Cardiac septum (tissue), 1 donor: ENCODE measurements around the gene NXN. TPM values are rescaled to one million over a fixed set of nuclear protein-coding genes. Genes with fewer than 3 reads are reported as not detected.
"Not testable (repeated sequence)": the region's sequence is repeated elsewhere in the genome, so short reads cannot be mapped to it uniquely, and the experiment has no call there.

Source experiments
- DNase-seq: peaks from one replicate; pipeline ENCODE4 v3.0.0-alpha.2; 2020; ENCODE audit warnings: low spot score
- intact Hi-C: fragments of 100-400 bp; cut with DNase I; formaldehyde crosslinking; loops from one replicate; pipeline ENCODE4 v1.14.0; 2022
- total RNA-seq: library from RNA; stranded (reverse); fragmentation: NEBNext Ultra II Directional; extraction: Animal tissue kit (Norgen Biotek cat#: 25700); gene quantifications from one replicate; pipeline ENCODE4 v1.2.1, GENCODE V29; 2021
- donor health status: DM: no; HTN: no; CAD: no.

Gene NXN
- total RNA-seq, 1 donor from 2014 or later, result 14.3 TPM

GRCh38 chr17:828761-829160 is 150.8 kb downstream of the NXN start:
- intact Hi-C loops, result no loop called here

GRCh38 chr17:826778-827177 is 152.8 kb downstream of the NXN start:
- DNase-seq, result no peak
- intact Hi-C loops, result no loop called here

More at GRCh38 chr17:828761-829160, 150.8 kb downstream of the NXN start:
- DNase-seq, result no peak

- no peak for DNase-seq
- intact Hi-C loops, result no loop called here
Measured at GRCh38 chr17:825216-825615, 154.4 kb downstream of the NXN start.

- no peak for DNase-seq
- intact Hi-C loops, result no loop called here
Measured at GRCh38 chr17:824378-824777, 155.2 kb downstream of the NXN start.

DNA sequence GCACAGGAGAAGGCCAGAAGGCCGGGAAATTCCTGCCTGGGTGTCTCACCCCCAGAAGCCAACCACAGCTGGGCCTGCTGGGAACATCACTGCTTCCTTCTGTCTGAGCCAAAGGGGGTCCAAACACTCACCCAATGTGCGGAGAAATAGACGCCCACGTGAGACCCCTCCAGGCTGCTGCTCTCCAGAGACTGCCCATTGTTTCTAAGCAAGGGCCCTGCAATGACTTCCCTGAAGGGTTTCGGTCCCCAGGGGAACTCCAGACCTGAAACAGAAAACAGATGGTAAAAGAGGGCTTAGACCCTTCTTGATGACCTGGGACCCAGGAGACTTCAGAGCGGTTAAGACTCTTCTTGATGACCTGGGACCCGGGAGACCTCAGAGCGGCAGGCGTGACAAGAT is 156.1 kb downstream of the NXN start:
- intact Hi-C loops, result no loop called here
- no peak for DNase-seq

DNA sequence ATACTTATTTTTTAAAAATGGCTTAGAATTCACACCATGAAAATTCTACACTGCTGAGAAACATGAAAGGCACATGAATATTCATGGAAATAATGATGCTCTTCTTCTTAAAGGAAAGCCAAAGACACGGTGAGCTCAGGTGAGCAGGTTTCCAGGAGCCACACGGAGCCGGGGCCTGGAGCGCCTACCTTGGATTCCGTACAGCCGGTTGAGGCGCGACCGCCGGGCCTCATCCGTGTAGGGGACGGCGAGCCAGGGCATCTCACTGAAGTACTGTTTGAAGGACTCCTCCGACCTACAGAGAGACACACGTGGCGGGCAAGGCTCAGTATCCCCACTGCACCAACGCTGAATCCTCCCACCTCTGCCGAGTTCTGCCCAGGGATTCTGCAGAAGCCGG is 160.3 kb downstream of the NXN start:
- no peak for DNase-seq
- intact Hi-C loops, result no loop called here

DNA sequence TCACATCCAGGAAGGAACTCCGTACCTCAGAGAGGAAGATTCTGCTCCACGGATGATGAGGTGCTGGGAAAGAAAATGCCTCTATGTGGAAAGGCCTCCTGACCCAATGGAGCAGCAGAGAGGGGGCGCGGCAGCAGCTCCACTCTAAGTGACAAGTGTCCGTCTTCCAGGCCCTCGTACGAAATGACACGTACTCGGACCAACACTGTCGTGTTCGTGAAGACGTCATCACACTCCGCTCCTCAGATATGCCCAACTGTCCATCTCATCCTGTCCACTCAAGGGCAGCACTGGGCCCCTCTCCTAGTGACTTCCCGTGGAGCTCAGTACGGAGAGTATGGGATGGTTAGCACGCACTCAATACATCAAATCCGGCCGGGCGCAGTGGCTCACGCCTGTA is 165.2 kb downstream of the NXN start:
- intact Hi-C loops, result no loop called here
- no peak for DNase-seq

DNA sequence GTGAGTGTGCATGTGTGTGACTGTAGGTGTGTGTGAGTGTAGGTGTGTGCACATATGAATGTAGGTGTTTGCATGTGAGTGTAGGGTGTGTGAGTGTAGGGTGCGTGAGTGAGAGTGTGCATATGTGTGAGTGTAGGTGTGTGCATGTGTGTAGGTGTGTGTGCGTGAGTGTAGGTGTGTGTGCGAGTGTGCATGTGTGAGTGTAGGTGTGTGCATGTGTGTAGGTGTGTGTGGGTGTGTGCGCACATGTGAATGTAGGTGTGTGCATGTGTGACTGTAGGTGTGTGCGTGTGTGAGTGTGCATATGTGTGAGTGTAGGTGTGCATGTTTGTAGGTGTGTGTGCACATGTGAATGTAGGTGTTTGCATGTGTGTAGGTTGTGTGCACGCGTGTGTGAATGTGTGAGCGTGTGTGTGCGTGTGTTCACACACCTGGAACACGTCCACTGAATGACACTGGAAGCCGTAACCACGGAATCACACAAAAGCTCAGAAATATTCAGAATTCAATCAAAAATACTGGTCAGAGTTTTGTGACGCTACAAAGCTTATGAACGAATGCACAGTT is 166.9 kb downstream of the NXN start:
- intact Hi-C loops, result no loop called here
- no peak for DNase-seq

GRCh38 chr17:811051-811784 is 168.4 kb downstream of the NXN start:
- no peak for DNase-seq
- intact Hi-C loops, result no loop called here

- intact Hi-C loops, result no loop called here
- DNase-seq, result no peak
Measured at GRCh38 chr17:807523-808294, 171.9 kb downstream of the NXN start.

DNA sequence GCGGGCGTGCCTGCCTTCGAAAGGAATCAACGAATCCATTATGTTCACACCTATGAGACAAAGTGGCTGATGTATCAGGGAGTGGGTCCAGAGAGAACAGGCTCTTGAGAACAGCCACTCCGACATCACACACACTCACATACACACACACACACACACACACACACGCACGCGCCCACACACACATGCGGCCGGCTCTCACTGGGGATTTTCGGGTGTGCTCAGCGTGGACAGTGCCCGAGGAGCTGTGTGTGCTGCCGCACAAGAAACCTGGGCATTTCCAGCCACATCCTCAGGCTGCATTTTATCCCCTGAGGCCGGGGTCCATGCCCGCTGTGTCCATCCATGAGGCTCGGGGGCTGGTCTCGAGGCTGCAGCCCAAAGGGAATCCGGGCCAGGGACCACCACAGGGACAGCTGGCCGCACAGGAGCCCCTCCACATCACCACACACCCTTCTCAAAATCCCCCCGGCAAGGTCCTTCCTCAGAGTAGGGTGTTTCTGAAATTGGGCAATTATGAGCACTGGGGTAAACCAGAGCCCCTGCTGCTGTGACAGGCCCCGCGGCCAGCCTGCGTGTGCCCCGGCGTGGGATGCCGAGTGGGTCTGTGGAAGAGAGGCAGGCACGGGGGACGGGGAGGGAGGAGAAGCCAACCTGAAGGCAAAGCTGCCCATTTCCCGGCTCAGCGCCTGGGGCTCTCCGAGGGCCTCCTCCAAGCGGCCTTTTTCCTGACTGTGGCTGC is 172.6 kb downstream of the NXN start:
- intact Hi-C loops, result no loop called here
- no peak for DNase-seq

DNA sequence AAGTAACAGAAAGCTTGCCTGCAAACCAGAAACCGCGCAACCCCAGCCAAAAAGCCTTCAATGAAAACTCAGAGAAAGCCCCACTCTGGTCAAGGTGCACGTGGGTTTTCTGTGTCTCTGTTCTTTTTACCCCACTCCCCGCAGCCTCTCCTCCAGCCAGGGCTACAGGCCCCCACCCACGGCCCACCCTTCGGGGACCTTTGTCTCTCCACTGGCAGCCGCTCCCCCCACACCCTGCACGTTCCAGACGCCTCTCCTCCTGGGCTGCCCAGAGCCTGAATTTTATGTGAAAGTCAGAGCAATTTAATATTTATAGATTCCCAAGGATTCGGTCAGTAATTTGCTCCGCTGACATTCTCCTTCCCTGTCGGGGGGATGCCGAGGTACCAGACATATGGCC is 173.2 kb downstream of the NXN start:
- intact Hi-C loops, result no loop called here
- no peak for DNase-seq

GRCh38 chr17:805886-806285 is 173.7 kb downstream of the NXN start:
- DNase-seq, intact Hi-C loops: not testable (repeated sequence)

- intact Hi-C loops, result no loop called here
- no peak for DNase-seq
Measured at GRCh38 chr17:804541-805435, 174.8 kb downstream of the NXN start.

DNA sequence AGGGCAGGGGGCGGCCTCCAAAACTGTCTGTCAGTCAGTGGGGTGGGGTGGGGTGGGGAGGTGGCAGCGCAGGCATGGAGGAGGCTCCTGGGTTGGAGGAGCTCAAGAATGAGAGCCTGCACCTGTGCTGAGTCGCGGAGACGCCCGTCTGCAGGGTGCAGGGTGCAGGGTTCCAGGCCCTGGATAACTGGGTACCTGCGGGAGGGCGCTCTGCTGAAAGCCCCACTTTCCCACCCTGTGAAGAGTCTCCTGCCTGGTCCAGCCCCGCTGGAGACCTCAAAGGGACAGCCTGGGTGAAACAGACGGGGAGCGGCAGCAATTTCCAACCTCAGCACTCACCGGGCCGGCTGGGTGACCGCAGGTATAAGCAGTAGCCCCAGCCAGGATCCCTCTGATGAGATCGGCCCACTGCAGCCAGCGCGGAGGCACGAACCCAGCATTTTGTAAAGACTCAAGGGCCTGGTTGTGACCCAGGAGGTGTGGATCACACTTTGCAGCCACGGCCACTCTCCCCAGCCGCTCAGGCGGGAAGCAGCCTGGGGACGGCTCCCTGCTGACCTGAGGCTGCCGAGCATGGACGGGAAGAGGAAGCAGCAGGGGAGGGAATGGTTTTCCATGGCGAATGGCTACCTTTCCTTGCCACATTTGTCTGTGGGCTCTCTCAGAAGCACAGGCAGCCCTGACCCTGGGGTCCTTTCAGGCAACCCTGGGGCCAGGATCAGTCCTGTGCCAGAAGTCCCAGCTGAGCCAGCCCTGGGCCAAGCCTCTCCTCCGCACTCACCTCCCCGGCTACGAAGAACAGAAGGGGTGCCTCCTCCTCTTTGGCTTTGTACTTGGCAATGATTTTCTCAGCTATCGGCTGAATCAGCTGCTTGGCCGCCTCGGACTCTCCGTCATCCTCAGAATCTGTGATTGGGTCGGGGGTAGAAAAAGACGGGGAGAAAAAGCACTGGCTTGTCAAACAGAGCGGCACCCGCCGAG is 176.4 kb downstream of the NXN start:
- intact Hi-C loops, result no loop called here
- no peak for DNase-seq

DNA sequence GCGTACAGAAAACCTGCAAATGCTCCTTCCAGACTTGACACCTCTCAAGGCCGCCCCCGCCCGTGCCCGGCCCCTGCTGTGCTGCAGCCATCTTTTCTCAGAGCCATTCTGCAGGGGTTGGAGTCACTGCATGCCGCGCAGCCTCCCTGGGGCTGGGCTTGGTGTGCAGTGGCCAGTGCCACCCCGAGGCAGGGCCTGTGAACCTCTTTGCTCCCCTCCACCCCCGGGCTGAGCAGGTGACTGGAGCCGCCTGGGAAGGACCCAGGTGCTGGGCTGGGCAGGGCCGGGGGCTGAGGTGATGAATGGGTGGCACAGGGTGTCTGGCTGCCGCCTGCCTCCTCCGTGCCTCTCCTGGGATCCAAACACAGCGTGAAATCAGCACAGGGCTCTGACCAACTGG is 177.1 kb downstream of the NXN start:
- DNase-seq, result no peak
- intact Hi-C loops, result no loop called here

- no peak for DNase-seq
- intact Hi-C loops, result no loop called here
Measured at GRCh38 chr17:801660-802059, 177.9 kb downstream of the NXN start.
